GM23248 (cell line): ENCODE results near the gene BMAL2. TPM values are rescaled to one million over a fixed set of nuclear protein-coding genes. Genes with fewer than 3 reads are reported as not detected.

Source experiments
- DNase-seq: peaks from one replicate; pipeline ENCODE4 v3.0.0-alpha.2; 2015
- H2AFZ ChIP-seq: fragments of 200-600 bp; sonication (generic); 2 replicates; pipeline ENCODE4 v1.6.1; 2016; ENCODE audit warnings: antibody characterized with exemption
- H3F3A ChIP-seq: fragments of 200-600 bp; sonication (generic); 2 replicates; pipeline ENCODE4 v1.6.1; 2016; ENCODE audit warnings: mild to moderate bottlenecking, antibody characterized with exemption, mixed run types; ENCODE audit not compliant: insufficient read depth
- H3K27ac ChIP-seq: fragments of 200-600 bp; sonication (generic); 2 replicates; pipeline ENCODE4 v1.5.1; 2016; ENCODE audit warnings: mild to moderate bottlenecking
- H3K27me3 ChIP-seq: fragments of 200-600 bp; sonication (generic); replicated peaks from 2 replicates; pipeline ENCODE4 v1.6.1; 2016; ENCODE audit warnings: mild to moderate bottlenecking; ENCODE audit not compliant: insufficient read depth
- H3K36me3 ChIP-seq: fragments of 200-600 bp; sonication (generic); 2 replicates; pipeline ENCODE4 v1.6.1; 2016; ENCODE audit warnings: low read depth, mild to moderate bottlenecking
- H3K4me1 ChIP-seq: fragments of 200-600 bp; sonication (generic); 2 replicates; pipeline ENCODE4 v1.6.1; 2016; ENCODE audit warnings: mild to moderate bottlenecking; ENCODE audit not compliant: insufficient read depth
- H3K4me2 ChIP-seq: fragments of 200-600 bp; sonication (generic); one replicate; pipeline ENCODE4 v1.6.1; 2016; ENCODE audit warnings: mild to moderate bottlenecking; ENCODE audit not compliant: unreplicated experiment
- H3K4me3 ChIP-seq: fragments of 200-600 bp; sonication (generic); 2 replicates; pipeline ENCODE4 v1.5.1; 2016; ENCODE audit warnings: mild to moderate bottlenecking
- H3K79me2 ChIP-seq: fragments of 200-600 bp; sonication (generic); 2 replicates; pipeline ENCODE4 v1.6.1; 2016; ENCODE audit warnings: mild to moderate bottlenecking; ENCODE audit not compliant: insufficient read depth
- H3K9ac ChIP-seq: fragments of 200-600 bp; sonication (generic); 2 replicates; pipeline ENCODE4 v1.6.1; 2016; ENCODE audit warnings: mild to moderate bottlenecking
- H3K9me2 ChIP-seq: fragments of 200-600 bp; sonication (generic); 2 replicates; pipeline ENCODE4 v1.6.1; 2016; ENCODE audit warnings: mixed run types, mild to moderate bottlenecking, moderate library complexity; ENCODE audit not compliant: insufficient read depth
- H3K9me3 ChIP-seq: fragments of 200-600 bp; sonication (generic); one replicate; pipeline ENCODE4 v1.6.1; 2017; ENCODE audit warnings: low read depth
- H4K20me1 ChIP-seq: fragments of 200-600 bp; sonication (generic); 2 replicates; pipeline ENCODE4 v1.6.0; 2016; ENCODE audit not compliant: insufficient read depth
- EZH2 ChIP-seq: fragments of 200-600 bp; sonication (generic); IDR thresholded peaks from 2 replicates; pipeline ENCODE4 v1.6.1; 2018; ENCODE audit warnings: antibody characterized with exemption, mild to moderate bottlenecking; ENCODE audit not compliant: insufficient read depth, poor library complexity, severe bottlenecking
- EZH2phosphoT487 ChIP-seq: fragments of 200-600 bp; sonication (generic); IDR thresholded peaks from 2 replicates; pipeline ENCODE4 v1.6.1; 2018; ENCODE audit warnings: antibody characterized with exemption, moderate library complexity, mild to moderate bottlenecking, low read depth; ENCODE audit not compliant: insufficient read depth
- WGBS, 2 experiments: methylation state at CpG; one replicate each; pipeline ENCODE4 v1.1.6; 2015 to 2017; ENCODE audit warnings: low lambda C conversion rate in 2 of 2, low coverage in 1 of 2; ENCODE audit errors: missing lambda C conversion rate in 2 of 2; 5-methylcytosine and 5-hydroxymethylcytosine counted together
- in situ Hi-C: fragments of 300-500 bp; cut with MboI; formaldehyde crosslinking; loops from 2 replicates; pipeline ENCODE4 v1.15.0; 2020
- polyA plus RNA-seq: library from polyadenylated mRNA; unstranded; fragments of >200 nt; fragmentation: Nextera tagmentation; extraction: Ambion mirVana; gene quantifications from 2 replicates; pipeline ENCODE4 v1.2.1, GENCODE V29; 2016
- total RNA-seq: library from RNA; depleted of rRNA; stranded (reverse); fragments of >200 nt; shearing (Covaris generic); gene quantifications from 2 replicates; pipeline ENCODE4 v1.2.3, GENCODE V29; 2014

BMAL2 gene
- total and polyA plus RNA-seq, 2 experiments from 2014 or later, result 14.9 to 27.3 TPM

DNA sequence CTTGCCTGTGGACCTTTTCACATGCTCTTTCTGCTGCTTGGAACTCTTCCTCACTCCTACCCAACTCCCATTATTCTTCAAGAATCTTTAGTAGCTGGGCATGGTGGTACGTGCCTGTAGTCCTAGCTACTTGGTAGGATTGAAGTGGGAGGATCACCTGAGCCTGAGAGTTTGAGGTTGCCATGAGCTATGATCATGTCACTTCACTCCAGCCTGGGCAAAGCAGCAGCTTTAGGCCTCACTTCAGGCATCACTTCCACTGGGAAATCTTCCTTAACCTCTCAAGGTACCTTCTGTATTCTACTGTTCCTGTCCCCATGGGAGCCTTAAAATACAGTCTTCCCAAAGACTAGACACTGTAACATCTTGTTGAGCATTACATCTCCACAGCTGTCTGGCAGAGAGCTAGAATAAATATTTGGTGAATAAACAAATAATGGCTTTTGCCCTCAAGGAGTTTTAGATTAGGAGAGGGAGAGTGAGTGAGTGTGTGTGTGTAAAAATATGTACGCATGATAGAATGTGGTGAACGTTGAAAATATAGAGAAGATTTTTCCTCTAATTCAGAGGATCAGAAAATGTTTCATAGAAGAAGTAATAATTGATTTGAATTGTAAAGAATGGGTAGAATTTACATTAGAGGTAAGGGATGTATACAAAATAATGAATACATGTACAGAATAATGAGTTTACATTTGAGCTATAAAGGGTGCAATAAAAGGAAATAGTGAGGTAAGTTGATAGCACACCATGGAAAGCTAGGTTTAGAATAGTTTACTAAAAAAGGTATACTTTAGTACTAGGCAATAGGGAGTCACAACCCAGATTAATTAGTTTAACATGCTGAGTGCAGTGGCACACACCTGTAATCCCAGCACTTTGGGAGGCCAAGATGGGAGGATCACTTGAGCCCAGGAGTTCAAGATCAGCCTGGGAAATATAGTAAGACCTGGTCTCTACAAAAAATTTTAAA is 29.2 kb upstream of the BMAL2 start:
- no peak overlapping the region for H3K4me2 ChIP-seq
- in situ Hi-C loops, result loop anchor here (10.0 kb wide), 1 partner anchor 289 kb away; the partner anchor contains the start of gene TM7SF3
- H3K79me2 ChIP-seq, result no peaks in the 10 kb centered on the region
- peaks cover 13% of the 10 kb centered on the region; the same call in 1 of the 2 replicates for H3F3A ChIP-seq
- H4K20me1 ChIP-seq, result no peaks in the 10 kb centered on the region
- H3K27ac ChIP-seq, result no peak overlapping the region
- H3K27me3 ChIP-seq, result no peaks in the 10 kb centered on the region
- no peak overlapping the region for H2AFZ ChIP-seq
- no peaks in the 10 kb centered on the region for H3K9me2 ChIP-seq
- peaks cover 12% of the 10 kb centered on the region; the same call in 1 of the 2 replicates for H3K36me3 ChIP-seq
- 91 to 92% methylated on average over 3 of the region's 3 CpGs for WGBS, 2 experiments
- H3K9me3 ChIP-seq, result no peaks in the 10 kb centered on the region
- H3K4me3 ChIP-seq, result no peak overlapping the region
- H3K9ac ChIP-seq, result no peak overlapping the region
- TF ChIP-seq EZH2 (no peak), EZH2phosphoT487 (no peak)
- H3K4me1 ChIP-seq, result no peaks in the 10 kb centered on the region
- no peak for DNase-seq

DNA sequence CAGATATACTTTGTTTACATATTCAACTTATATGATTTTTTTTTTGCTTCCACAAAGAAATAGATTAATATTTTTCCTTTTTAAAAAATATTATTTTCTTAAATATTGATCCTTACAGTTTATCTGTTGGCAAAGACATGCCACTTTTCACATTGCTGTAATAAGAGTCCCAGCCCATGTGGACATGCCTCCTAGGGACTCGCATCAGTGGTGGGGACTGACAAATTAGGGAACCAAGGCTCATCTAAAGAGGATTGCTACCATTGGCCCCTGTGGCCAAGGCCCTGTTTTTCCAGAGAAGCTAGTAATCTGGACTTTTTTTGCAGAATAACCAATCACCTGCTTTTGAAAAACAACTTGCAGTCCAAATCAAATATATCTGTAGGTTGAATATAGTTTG is 27.8 kb upstream of the BMAL2 start:
- Histone ChIP-seq H3K36me3 (peaks cover 15% of the 10 kb centered on the region), H3K27ac (no peak overlapping the region)

DNA sequence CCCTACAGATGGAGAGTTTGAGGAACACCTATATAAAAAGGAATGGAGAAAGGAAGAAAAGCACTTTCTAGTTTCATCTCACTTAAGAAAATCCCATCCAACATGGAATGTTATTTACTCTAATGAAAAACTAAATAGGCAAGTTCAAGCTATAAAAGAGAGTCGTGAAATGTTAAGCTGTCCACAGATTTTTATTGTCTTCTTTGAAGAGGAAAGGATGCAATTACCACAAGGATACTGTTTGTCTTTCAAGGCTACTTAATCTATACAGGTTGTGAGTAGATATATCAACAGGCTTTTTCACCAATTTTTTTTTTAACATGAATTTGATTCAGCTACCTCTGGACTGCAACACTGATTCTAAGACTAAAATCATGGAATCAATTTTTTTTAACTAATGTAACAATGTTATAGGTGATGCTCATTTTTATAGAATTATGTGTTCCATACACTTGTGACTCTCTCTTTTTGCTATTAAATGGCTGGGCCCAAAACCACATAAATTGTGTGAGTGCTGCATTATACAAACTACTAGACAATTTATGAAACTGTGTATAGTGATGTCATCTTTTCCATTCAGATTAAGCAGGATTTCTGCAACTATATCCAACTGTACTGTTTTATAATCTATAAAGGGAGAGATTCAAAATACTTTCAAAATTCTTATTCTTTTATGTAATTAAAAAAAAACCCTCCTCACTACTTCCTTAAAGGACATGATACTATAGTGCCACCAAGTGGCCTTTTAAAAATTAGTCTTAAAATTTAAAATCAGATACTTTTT is 26.8 kb upstream of the BMAL2 start:
- Histone ChIP-seq H3K36me3 (peaks cover 15% of the 10 kb centered on the region), H3K9me2 (no peaks in the 10 kb centered on the region), H3K9ac (peak overlapping the region; percentile 3; the same call in 1 of the 2 replicates), H4K20me1 (no peaks in the 10 kb centered on the region), H2AFZ (no peak overlapping the region), H3K79me2 (no peaks in the 10 kb centered on the region), H3K27me3 (no peaks in the 10 kb centered on the region), H3K4me3 (no peak overlapping the region), H3K27ac (no peak overlapping the region), H3K9me3 (no peaks in the 10 kb centered on the region), H3K4me1 (no peaks in the 10 kb centered on the region), H3K4me2 (no peak overlapping the region), H3F3A (peaks cover 13% of the 10 kb centered on the region; the same call in 1 of the 2 replicates)
- TF ChIP-seq EZH2, result no peak
- no peak for TF ChIP-seq EZH2phosphoT487
- peak; percentile 68 for DNase-seq
- WGBS, 2 experiments, result 58 to 71% methylated on average over 1 of the region's 1 CpG
- in situ Hi-C loops, result loop anchor here (10.0 kb wide), 1 partner anchor 291 kb away; the partner anchor contains the start of gene TM7SF3

More for the DNA sequence above, 27.8 kb upstream of the BMAL2 start:
- no peak for DNase-seq
- Histone ChIP-seq H3F3A (peaks cover 13% of the 10 kb centered on the region; the same call in 1 of the 2 replicates), H3K9ac (no peak overlapping the region), H3K4me2 (no peak overlapping the region), H3K9me2 (no peaks in the 10 kb centered on the region), H2AFZ (no peak overlapping the region), H3K9me3 (no peaks in the 10 kb centered on the region), H3K4me1 (no peaks in the 10 kb centered on the region), H3K79me2 (no peaks in the 10 kb centered on the region), H3K27me3 (no peaks in the 10 kb centered on the region), H4K20me1 (no peaks in the 10 kb centered on the region), H3K4me3 (no peak overlapping the region)
- no peak for TF ChIP-seq EZH2
- no peak for TF ChIP-seq EZH2phosphoT487
- in situ Hi-C loops, result loop anchor here (10.0 kb wide), 1 partner anchor 290 kb away; the partner anchor contains the start of gene TM7SF3
- WGBS, 2 experiments, result 89 to 93% methylated on average over 1 of the region's 1 CpG
